OCI-LY7 (cell line): ENCODE data around the gene METTL23.

Experiments
- CTCF ChIP-seq: fragments of 200-600 bp; sonication (generic); conservative IDR thresholded peaks from 2 replicates; pipeline ENCODE4 v1.5.1; 2014; ENCODE audit warnings: mild to moderate bottlenecking, antibody characterized with exemption, low read length, moderate library complexity, mixed read lengths
- EZH2phosphoT487 ChIP-seq: fragments of 200-600 bp; sonication (generic); IDR thresholded peaks from 2 replicates; pipeline ENCODE4 v1.6.1; 2018; ENCODE audit warnings: low read depth, borderline replicate concordance, mild to moderate bottlenecking, mixed run types, antibody characterized with exemption, low read length, moderate library complexity, mixed read lengths

GRCh38 chr17:76679239-76679638 lies 47.4 kb upstream of the METTL23 start:
- TF ChIP-seq CTCF (no peak), EZH2phosphoT487 (no peak)
